K562 (cell line): ENCODE results near the gene HES4. TPM values are rescaled to one million over a fixed set of nuclear protein-coding genes. Genes with fewer than 3 reads are reported as not detected.

Experiments used
- ATAC-seq: fragments of 200-7000 bp; cut with Tn5 transposase; 3 replicates; pipeline ENCODE4 v1.9.1; 2020; ENCODE audit warnings: moderate library complexity
- BruUV-seq: library from RNA; stranded (reverse); fragments of 400-500 nt; replicated peaks from 2 replicates; lab custom pipeline; 2021; lab: Mats Ljungman, UMichigan
- CTCF ChIA-PET: fragments of 300-600 bp; formaldehyde crosslinking; extraction: SDS; loops from one replicate; lab custom pipeline; 2021; ENCODE audit warnings: low intra/inter-chr PET ratio; lab: Yijun Ruan, JAX
- POLR2A ChIA-PET: fragments of 300-600, 350-650 bp; sonication (Branson Sonifier 250); formaldehyde crosslinking; extraction: SDS; loops from one replicate; lab custom pipeline; 2021; ENCODE audit warnings: antibody characterized with exemption, inconsistent platforms; lab: Yijun Ruan, JAX
- DNase-seq, 4 experiments: peaks; one replicate each; pipeline versions ENCODE4 v3.0.0 to v3.0.0-alpha.2; 2011 to 2018; ENCODE audit warnings: low spot score in 3 of 4, mixed read lengths in 3 of 4; ENCODE audit errors: extremely low read depth in 1 of 4
- FAIRE-seq: peaks from 2 replicates; lab custom pipeline; 2011; peaks lifted over from hg19 to GRCh38; lab: Jason Lieb, UNC
- H2AFZ ChIP-seq: 2 replicates; pipeline ENCODE4 v1.6.0; 2011; ENCODE audit warnings: low read depth, low read length, control low read depth, inconsistent platforms
- H3K27ac ChIP-seq: fragments of 200-600 bp; 3 replicates; pipeline ENCODE4 v1.8.0; 2011; ENCODE audit warnings: low read depth, mild to moderate bottlenecking, control low read depth, inconsistent platforms, low read length, moderate library complexity, mixed read lengths; ENCODE audit errors: extremely low read depth
- H3K27me3 ChIP-seq, 2 experiments: fragments of 300-600 bp in 1 of 2; 2 replicates in 1 of 2; 3 replicates in 1 of 2; pipeline versions ENCODE4 v1.6.0 to v1.8.0; 2011; ENCODE audit warnings: inconsistent platforms in 2 of 2, low read length in 2 of 2, mild to moderate bottlenecking in 1 of 2, mixed read lengths in 1 of 2, moderate library complexity in 1 of 2; ENCODE audit not compliant: control insufficient read depth in 2 of 2, insufficient read depth in 2 of 2
- H3K36me3 ChIP-seq: fragments of 300-600 bp; 3 replicates; pipeline ENCODE4 v1.8.0; 2011; ENCODE audit warnings: mild to moderate bottlenecking, low read length, inconsistent platforms; ENCODE audit not compliant: control insufficient read depth, insufficient read depth
- H3K4me1 ChIP-seq, 2 experiments: fragments of 200-600 bp in 1 of 2; replicated peaks in 1 of 2; 2 replicates in 1 of 2; 3 replicates in 1 of 2; pipeline versions ENCODE4 v1.5.1 to v1.8.0; 2011; ENCODE audit warnings: inconsistent platforms in 2 of 2, low read length in 2 of 2, mild to moderate bottlenecking in 1 of 2, mixed read lengths in 1 of 2, moderate library complexity in 1 of 2; ENCODE audit not compliant: control insufficient read depth in 2 of 2, insufficient read depth in 2 of 2
- H3K4me2 ChIP-seq: 2 replicates; pipeline ENCODE4 v1.6.1; 2011; ENCODE audit warnings: low read length, control low read depth, inconsistent platforms, mixed read lengths; ENCODE audit not compliant: insufficient read depth
- H3K4me3 ChIP-seq: fragments of 200-600 bp; sonication (generic), shearing (Covaris generic); 2 replicates; pipeline ENCODE4 v1.5.1; 2016; ENCODE audit warnings: control low read depth, inconsistent platforms
- H3K79me2 ChIP-seq: fragments of 200-600 bp; 3 replicates; pipeline ENCODE4 v1.8.0; 2011; ENCODE audit warnings: low read length, inconsistent platforms; ENCODE audit not compliant: control insufficient read depth, insufficient read depth
- H3K9ac ChIP-seq, 2 experiments: 2 replicates each; pipeline versions ENCODE4 v1.6.0 to v1.6.1; 2011; ENCODE audit warnings: low read depth in 2 of 2, low read length in 2 of 2, control low read depth in 1 of 2, inconsistent platforms in 1 of 2, mild to moderate bottlenecking in 1 of 2, mixed read lengths in 1 of 2; ENCODE audit not compliant: insufficient read depth in 1 of 2
- H3K9me1 ChIP-seq: one replicate; pipeline ENCODE4 v1.6.0; 2011; ENCODE audit warnings: inconsistent platforms, mild to moderate bottlenecking, low read length, moderate library complexity; ENCODE audit not compliant: control insufficient read depth, insufficient read depth
- H3K9me3 ChIP-seq: replicated peaks from 2 replicates; pipeline ENCODE4 v1.5.1; 2011; ENCODE audit warnings: low read depth, low read length, inconsistent platforms; ENCODE audit not compliant: control insufficient read depth, insufficient read depth
- H4K20me1 ChIP-seq: replicated peaks from 2 replicates; pipeline ENCODE4 v1.6.1; 2011; ENCODE audit warnings: low read length, inconsistent platforms, mixed read lengths; ENCODE audit not compliant: control insufficient read depth, insufficient read depth
- ATF1 ChIP-seq, 2 experiments: fragments of 450-650 bp in 1 of 2; IDR thresholded peaks; 2 replicates each; pipeline ENCODE4 v1.6.1; 2016; ENCODE audit warnings: missing compliant biosample characterization in 1 of 2, missing genetic modification characterization in 1 of 2
- CREB1 ChIP-seq, 2 experiments: sonication (generic) in 1 of 2; formaldehyde crosslinking in 1 of 2; IDR thresholded peaks; 2 replicates each; pipeline versions ENCODE4 v1.6.1 to v1.8.0; 2012 to 2022; ENCODE audit warnings: inconsistent platforms in 1 of 2, mild to moderate bottlenecking in 1 of 2, missing genetic modification reagents in 1 of 2, moderate library complexity in 1 of 2
- CTBP1 ChIP-seq: fragments of 450-650 bp; IDR thresholded peaks from 2 replicates; pipeline ENCODE4 v1.6.1; 2016; ENCODE audit warnings: borderline replicate concordance
- FOXA3 ChIP-seq, 2 experiments: fragments of 450-650 bp in 1 of 2; sonication (generic) in 1 of 2; formaldehyde crosslinking; IDR thresholded peaks in 1 of 2; conservative IDR thresholded peaks in 1 of 2; 2 replicates each; pipeline versions ENCODE4 v1.4.0 to v1.8.0; 2020 to 2022; ENCODE audit warnings: mild to moderate bottlenecking in 2 of 2, missing genetic modification reagents in 1 of 2
- MCM3 ChIP-seq: fragments of 450-650 bp; IDR thresholded peaks from 2 replicates; pipeline ENCODE4 v1.6.1; 2016
- NR1H2 ChIP-seq: sonication (generic); formaldehyde crosslinking; IDR thresholded peaks from 2 replicates; pipeline ENCODE4 v1.4.0; 2020; ENCODE audit warnings: mild to moderate bottlenecking, missing genetic modification reagents
- WGBS: fragments of 100-300 bp; shearing (Covaris generic); methylation state at CpG from one replicate; pipeline ENCODE4 v1.1.6; 2016; ENCODE audit warnings: low coverage, mixed read lengths; ENCODE audit not compliant: insufficient coverage; ENCODE audit errors: missing lambda C conversion rate; 5-methylcytosine and 5-hydroxymethylcytosine counted together
- in situ Hi-C: fragments of 300-500 bp; cut with MboI; formaldehyde crosslinking; loops from 4 replicates; pipeline ENCODE4 v1.15.0; 2018; ENCODE audit warnings: inconsistent platforms, mixed read lengths
- intact Hi-C: fragments of 100-400 bp; cut with micrococcal nuclease; formaldehyde crosslinking; loops from 2 replicates; pipeline ENCODE4 v1.14.2; 2022
- polyA plus RNA-seq, 8 experiments: library from polyadenylated mRNA; depleted of rRNA in 4 of 8; stranded (reverse) in 5 of 8; unstranded in 3 of 8; fragments of >200 nt; fragmentation: Nextera tagmentation in 2 of 8; fragmentation: Illumina TruSeq in 1 of 8; extraction: Ambion mirVana in 2 of 8; extraction: Trizol in 1 of 8; gene quantifications; 2 replicates each; pipeline versions ENCODE4 v1.2.1 to v1.2.3, GENCODE V29; 2011 to 2014; ENCODE audit warnings: inconsistent platforms in 1 of 8, missing spikeins in 1 of 8
- total RNA-seq, 7 experiments: library from RNA; depleted of rRNA in 6 of 7; stranded (reverse); fragments of >200 nt in 6 of 7; fragmentation: Illumina TruSeq in 2 of 7; extraction: Trizol in 2 of 7; gene quantifications; 2 replicates each; pipeline versions ENCODE4 v1.2.1 to v1.2.3, GENCODE V29; 2011 to 2021; ENCODE audit warnings: low replicate concordance in 1 of 7

The HES4 gene
- total and polyA plus RNA-seq, 9 of the 15 experiments (the other 6 are each of a cell fraction or from before 2014, with no cell fraction given), result 0.21 to 43.7 (median 5.3) TPM; not detected in 2

GRCh38 chr1:981955-982558 is 17.8 kb downstream of the HES4 start, which contains the start of gene PERM1:
PERM1 (minus strand) TSS chr1:982093; CDS start chr1:981029, 1,064 bp downstream.
- no peak within 1 kb of the TSS for H2AFZ ChIP-seq
- DNase-seq, result no peak
- H4K20me1 ChIP-seq, result peaks cover 13% of the 10 kb centered on the region
- H3K36me3 ChIP-seq, result no peaks in the 10 kb centered on the region
- in situ Hi-C loops, result loop anchor here (10.0 kb wide), 1 partner anchor 83 kb away; no protein-coding TSS in a partner anchor
- FAIRE-seq, result no peak
- H3K27ac ChIP-seq, result no peak within 1 kb of the TSS
- intact Hi-C loops, result loop anchor here (10.0 kb wide), 1 partner anchor 313 kb away; no protein-coding TSS in a partner anchor
- H3K4me1 ChIP-seq, result peaks cover 0 to 62% of the 10 kb centered on the region in 2 experiments; a peak in 3 of 5 replicates
- H3K9me3 ChIP-seq, result no peaks in the 10 kb centered on the region
- TF ChIP-seq CREB1 (IDR thresholded peaks at IDR 0.05) (no peak), CREB1 (CRISPR knock-in tag; IDR thresholded peaks at IDR 0.05) (0 out of 2 replicates have a peak, but pooled peaks have one; percentile 16), FOXA3 (CRISPR knock-in tag; conservative IDR thresholded peaks at IDR 0.05 in 1 of 2, IDR thresholded peaks at IDR 0.05 in 1 of 2) (no peak), NR1H2 (CRISPR knock-in tag) (no peak), CTBP1 (no peak), ATF1 (CRISPR knock-in tag; IDR thresholded peaks at IDR 0.05) (no peak), ATF1 (tag; IDR thresholded peaks at IDR 0.05) (0 out of 2 replicates have a peak, but pooled peaks have one; percentile 16), MCM3 (no peak)
- TF ChIP-seq, all 486 proteins: peak for 2
- ChIA-PET CTCF (interaction anchor here (2.9 kb wide), 1 partner anchor 82 kb away, joined by 27 read pairs; no protein-coding TSS in a partner anchor), POLR2A (interaction anchor here (0.7 to 1.7 kb wide), 5 partner anchors 11 to 224 kb away, joined by 3 to 8 read pairs (median 4); partner anchors contain the start of genes PLEKHN1 and TNFRSF18)
- Histone ChIP-seq H3K9me1 (no peaks in the 10 kb centered on the region), H3K79me2 (no peaks in the 10 kb centered on the region), H3K4me2 (no peak within 1 kb of the TSS), H3K27me3 (peaks cover 39 to 60% of the 10 kb centered on the region in 2 experiments; a peak in 4 of 5 replicates), H3K9ac (peak within 1 kb of the TSS in 1 of 2 experiments; percentile 67; a peak in 2 of 4 replicates), H3K4me3 (no peak within 1 kb of the TSS)
- WGBS, result 7% methylated on average over 25 of the region's 28 CpGs
- no TSS peak for BruUV-seq
- no peak for ATAC-seq
